Measurements from ENCODE around the gene NLRX1.
"Not testable (repeated sequence)": the region's sequence is repeated elsewhere in the genome, so short reads cannot be mapped to it uniquely, and the experiment has no call there.

NLRX1 gene

DNA sequence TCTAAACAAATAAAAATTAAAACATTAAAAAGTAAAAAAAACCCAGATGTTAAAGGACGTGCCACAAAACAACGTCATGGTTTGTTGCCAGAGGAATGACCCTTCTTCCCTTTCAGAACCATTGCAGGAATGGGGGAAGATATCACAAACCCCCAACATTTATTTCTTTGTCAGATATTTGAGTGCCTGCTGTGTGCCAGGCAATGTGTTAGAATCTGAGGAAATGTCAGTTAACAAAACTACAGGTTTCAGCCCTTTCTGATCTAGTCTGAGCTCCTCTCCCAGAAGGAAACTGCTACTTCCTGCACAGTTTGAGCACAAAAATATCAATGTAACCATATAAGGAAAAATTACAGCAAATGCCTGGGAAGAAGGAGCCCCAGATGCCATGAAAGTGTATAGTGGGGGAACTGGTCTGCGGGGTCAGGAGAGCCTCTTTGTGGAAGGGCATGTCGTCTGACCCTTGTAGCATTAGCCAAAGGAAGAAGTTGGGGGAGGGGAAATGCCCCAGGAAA lies 9.7 kb downstream of the NLRX1 start:
- DNase-seq (ENCODE audit: low read depth), result peak; percentile 14

GRCh38 chr11:119179342-119179741 lies 10.8 kb downstream of the NLRX1 start:
- H3K4me3 ChIP-seq (replicated peaks; ENCODE audit: low read depth, low read length), result no peak overlapping the region
- TF ChIP-seq CTCF (IDR thresholded peaks at IDR 0.05; ENCODE audit: low read length, missing control alignments), result no peak
- DNase-seq (ENCODE audit: low read depth), result no peak

More for the DNA sequence above, 9.7 kb downstream of the NLRX1 start:
- H3K4me3 ChIP-seq (replicated peaks; ENCODE audit: low read depth, low read length), result no peak overlapping the region
- no peak for TF ChIP-seq CTCF (IDR thresholded peaks at IDR 0.05; ENCODE audit: low read length, missing control alignments)

DNA sequence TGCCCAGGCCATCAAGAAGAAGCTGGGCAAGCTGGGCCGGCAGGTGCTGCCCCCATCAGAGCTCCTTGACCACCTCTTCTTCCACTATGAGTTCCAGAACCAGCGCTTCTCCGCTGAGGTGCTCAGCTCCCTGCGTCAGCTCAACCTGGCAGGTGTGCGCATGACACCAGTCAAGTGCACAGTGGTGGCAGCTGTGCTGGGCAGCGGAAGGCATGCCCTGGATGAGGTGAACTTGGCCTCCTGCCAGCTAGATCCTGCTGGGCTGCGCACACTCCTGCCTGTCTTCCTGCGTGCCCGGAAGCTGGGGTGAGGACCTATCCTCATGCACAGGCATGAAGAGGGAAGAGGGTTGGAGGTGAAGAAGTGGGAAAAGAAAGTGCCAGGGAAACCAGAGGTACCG lies 11.5 kb downstream of the NLRX1 start:
- no peak for TF ChIP-seq CTCF (IDR thresholded peaks at IDR 0.05; ENCODE audit: low read length, missing control alignments)
- no peak for DNase-seq (ENCODE audit: low read depth)

GRCh38 chr11:119180729-119181676 lies 12.5 kb downstream of the NLRX1 start:
- TF ChIP-seq CTCF (IDR thresholded peaks at IDR 0.05; ENCODE audit: low read length, missing control alignments), result no peak
- H3K4me3 ChIP-seq (replicated peaks; ENCODE audit: low read depth, low read length), result no peak overlapping the region
- DNase-seq (ENCODE audit: low read depth), result no peak

More for the DNA sequence above, 11.5 kb downstream of the NLRX1 start:
- no peak overlapping the region for H3K4me3 ChIP-seq (replicated peaks; ENCODE audit: low read depth, low read length)

GRCh38 chr11:119181677-119182412 lies 13.3 kb downstream of the NLRX1 start:
- no peak for TF ChIP-seq CTCF (IDR thresholded peaks at IDR 0.05; ENCODE audit: low read length, missing control alignments)
- DNase-seq (ENCODE audit: low read depth), result no peak
- H3K4me3 ChIP-seq (replicated peaks; ENCODE audit: low read depth, low read length), result no peak overlapping the region

DNA sequence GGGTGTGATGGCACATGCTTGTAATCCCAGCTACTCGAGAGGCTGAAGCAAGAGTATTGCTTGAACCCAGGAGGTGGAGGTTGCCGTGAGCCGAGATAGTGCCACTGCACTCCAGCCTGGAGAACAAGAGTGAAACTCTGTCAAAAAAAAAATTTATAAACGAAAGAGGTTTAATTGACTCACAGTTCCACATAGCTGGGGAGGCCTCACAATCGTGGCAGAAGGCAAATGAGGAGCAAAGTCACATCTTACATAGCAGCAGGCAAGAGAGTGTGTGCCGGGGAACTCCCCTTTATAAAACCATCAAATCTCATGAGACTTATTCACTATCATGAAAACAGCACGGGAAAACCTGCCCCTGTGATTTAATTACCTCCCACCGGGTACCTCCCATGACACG lies 15.9 kb downstream of the NLRX1 start:
- H3K4me3 ChIP-seq (replicated peaks; ENCODE audit: low read depth, low read length); DNase-seq (ENCODE audit: low read depth): not testable (repeated sequence)

GRCh38 chr11:119185981-119186634 lies 17.6 kb downstream of the NLRX1 start:
- TF ChIP-seq CTCF (IDR thresholded peaks at IDR 0.05; ENCODE audit: low read length, missing control alignments), result no peak
- H3K4me3 ChIP-seq (replicated peaks; ENCODE audit: low read depth, low read length), result no peak overlapping the region
- DNase-seq (ENCODE audit: low read depth), result no peak

Measured in fibroblast of pulmonary artery (primary cell).